HS-5 (cell line): Measurements from ENCODE around the gene ERBB4.
"Not testable (repeated sequence)": the region's sequence is repeated elsewhere in the genome, so short reads cannot be mapped to it uniquely, and the experiment has no call there.

Experiments
- DNase-seq: peaks from one replicate; pipeline ENCODE4 v3.0.0-alpha.2; 2012; ENCODE audit warnings: low read depth

Gene ERBB4

GRCh38 chr2:211591426-211591825, 947.2 kb downstream of the ERBB4 start:
- no peak for DNase-seq

GRCh38 chr2:211568439-211568838, 970.2 kb downstream of the ERBB4 start:
- no peak for DNase-seq

- no peak for DNase-seq
Observed at GRCh38 chr2:211564441-211564840, 974.2 kb downstream of the ERBB4 start.

GRCh38 chr2:211545582-211545981, 993.0 kb downstream of the ERBB4 start:
- no peak for DNase-seq

GRCh38 chr2:211534632-211535031, 1004.0 kb downstream of the ERBB4 start:
- DNase-seq: no peak

GRCh38 chr2:211524248-211524647, 1014.4 kb downstream of the ERBB4 start:
- not testable (repeated sequence) for DNase-seq

GRCh38 chr2:211516537-211516936, 1022.1 kb downstream of the ERBB4 start:
- no peak for DNase-seq

- no peak for DNase-seq
Observed at GRCh38 chr2:211514049-211514448, 1024.6 kb downstream of the ERBB4 start.

GRCh38 chr2:211513446-211513845, 1025.2 kb downstream of the ERBB4 start:
- no peak for DNase-seq

- no peak for DNase-seq
Observed at GRCh38 chr2:211512806-211513205, 1025.8 kb downstream of the ERBB4 start.

GRCh38 chr2:211503856-211504255, 1034.7 kb downstream of the ERBB4 start:
- DNase-seq: no peak

- no peak for DNase-seq
Observed at GRCh38 chr2:211503198-211503597, 1035.4 kb downstream of the ERBB4 start.

- DNase-seq: no peak
Observed at GRCh38 chr2:211498551-211499205, 1039.9 kb downstream of the ERBB4 start.

- no peak for DNase-seq
Observed at GRCh38 chr2:211495339-211495738, 1043.3 kb downstream of the ERBB4 start.

- no peak for DNase-seq
Observed at GRCh38 chr2:211494536-211494935, 1044.1 kb downstream of the ERBB4 start.

- no peak for DNase-seq
Observed at GRCh38 chr2:211494085-211494484, 1044.5 kb downstream of the ERBB4 start.

GRCh38 chr2:211487733-211488132, 1050.9 kb downstream of the ERBB4 start:
- DNase-seq: no peak

GRCh38 chr2:211479536-211480150, 1059.0 kb downstream of the ERBB4 start:
- DNase-seq: no peak

GRCh38 chr2:211477537-211478275, 1060.9 kb downstream of the ERBB4 start:
- no peak for DNase-seq

- no peak for DNase-seq
Observed at GRCh38 chr2:211473116-211473515, 1065.5 kb downstream of the ERBB4 start.

- no peak for DNase-seq
Observed at GRCh38 chr2:211469664-211470059, 1068.9 kb downstream of the ERBB4 start.

- DNase-seq: no peak
Observed at GRCh38 chr2:211468877-211469663, 1069.5 kb downstream of the ERBB4 start.
